DMS 273 (cell line): ENCODE results near the gene POLH.
"Not testable (repeated sequence)": the region's sequence is repeated elsewhere in the genome, so short reads cannot be mapped to it uniquely, and the experiment has no call there.

ENCODE experiments used
- DNase-seq: peaks from one replicate; lab custom pipeline; 2025; ENCODE audit not compliant: unreplicated experiment; lab: John Stamatoyannopoulos, UW

Gene POLH

DNA sequence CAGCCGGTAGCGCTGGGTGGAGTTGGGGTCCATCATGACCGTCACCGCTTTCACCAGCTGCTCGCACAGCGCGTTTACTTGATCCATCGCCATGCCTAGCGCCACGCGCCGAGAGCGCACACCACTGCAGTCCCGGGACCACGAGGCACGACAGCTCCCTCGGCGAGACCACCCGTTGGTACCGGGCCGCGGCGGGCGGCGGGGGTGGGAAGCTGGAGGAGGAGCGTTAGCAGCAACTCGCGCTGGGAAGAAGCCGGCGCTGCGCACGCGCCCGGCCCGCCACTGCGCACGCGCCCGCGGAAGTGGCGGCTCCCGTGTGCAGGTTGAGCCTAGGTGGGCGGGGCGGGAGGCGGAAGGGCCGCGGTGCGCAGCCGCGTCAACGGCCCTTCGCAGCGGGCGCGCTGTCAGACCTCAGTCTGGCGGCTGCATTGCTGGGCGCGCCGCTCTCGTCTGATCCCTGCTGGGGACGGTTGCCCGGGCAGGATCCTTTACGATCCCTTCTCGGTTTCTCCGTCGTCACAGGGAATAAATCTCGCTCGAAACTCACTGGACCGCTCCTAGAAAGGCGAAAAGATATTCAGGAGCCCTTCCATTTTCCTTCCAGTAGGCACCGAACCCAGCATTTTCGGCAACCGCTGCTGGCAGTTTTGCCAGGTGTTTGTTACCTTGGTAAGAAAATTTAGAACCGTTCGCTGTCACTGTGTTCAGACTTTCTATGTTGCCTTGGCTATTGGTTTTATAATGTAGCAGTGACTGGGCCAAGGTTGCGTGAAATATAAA, at the start of gene POLH, which contains the start of gene XPO5:
TSS of gene POLH (plus strand) at position 414 of the 780 bp plus-strand sequence. CDS start 6,135 bp downstream, outside the sequence.
TSS of gene XPO5 (minus strand) at position 267 of the 780 bp plus-strand sequence. CDS start at position 93, 174 bp downstream.
- DNase-seq: peak; percentile 98

DNA sequence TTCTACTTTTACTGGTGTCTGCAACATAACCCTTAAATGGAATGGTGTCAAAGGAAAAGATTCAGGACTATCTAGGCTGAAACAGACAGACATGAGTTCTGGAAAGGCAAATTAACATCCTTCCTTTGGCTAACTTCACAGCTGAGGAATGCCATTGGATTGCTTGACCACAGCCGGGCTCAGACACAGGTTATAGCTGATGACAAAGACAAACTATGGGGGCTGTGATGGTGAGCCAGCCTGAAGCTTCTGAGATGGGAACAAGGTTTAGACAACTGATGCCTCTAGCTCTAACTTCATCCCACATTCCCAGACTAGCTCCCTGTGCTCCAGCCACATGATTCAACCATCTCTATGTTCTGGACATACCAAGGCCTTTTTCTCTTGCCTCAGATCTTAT, 43.8 kb upstream of the POLH start:
- DNase-seq: no peak

DNA sequence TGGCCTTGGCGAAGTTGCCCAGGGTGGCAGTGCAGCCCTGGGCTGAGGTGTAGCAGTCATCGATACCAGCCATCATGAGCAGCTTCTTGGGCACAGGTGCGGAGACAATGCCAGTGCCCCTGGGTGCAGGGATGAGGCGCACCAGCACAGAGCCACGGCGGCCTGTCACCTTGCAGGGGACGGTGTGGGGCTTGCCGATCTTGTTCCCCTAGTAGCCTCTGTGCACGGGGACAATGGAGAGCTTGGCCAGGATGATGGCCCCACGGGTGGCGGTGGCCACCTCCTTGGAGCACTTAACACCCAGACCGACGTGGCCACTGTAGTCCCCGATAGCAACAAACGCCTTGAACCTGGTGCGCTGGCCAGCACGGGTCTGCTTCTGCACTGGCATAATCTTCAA, 37.0 kb upstream of the POLH start:
- DNase-seq: not testable (repeated sequence)

DNA sequence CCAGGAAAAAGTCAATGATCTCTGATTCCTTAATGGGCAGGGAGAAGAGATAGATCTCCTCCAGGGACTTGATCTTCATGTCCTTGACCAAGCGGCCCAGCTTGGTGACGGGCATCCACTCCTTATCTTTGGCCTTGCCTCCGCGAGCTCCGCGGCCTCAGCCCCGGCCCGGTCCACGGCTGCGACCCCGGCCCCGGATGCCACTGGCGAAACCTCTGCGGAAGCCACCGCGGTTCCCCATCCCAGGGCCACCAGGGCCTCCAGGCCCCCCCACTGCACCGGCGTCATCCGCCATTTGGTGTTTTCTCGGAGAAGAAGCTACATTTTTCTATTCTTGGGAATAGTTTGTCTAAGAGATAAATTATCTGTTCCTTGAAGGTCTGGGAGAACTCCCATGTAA, 36.6 kb upstream of the POLH start:
- DNase-seq: not testable (repeated sequence)

DNA sequence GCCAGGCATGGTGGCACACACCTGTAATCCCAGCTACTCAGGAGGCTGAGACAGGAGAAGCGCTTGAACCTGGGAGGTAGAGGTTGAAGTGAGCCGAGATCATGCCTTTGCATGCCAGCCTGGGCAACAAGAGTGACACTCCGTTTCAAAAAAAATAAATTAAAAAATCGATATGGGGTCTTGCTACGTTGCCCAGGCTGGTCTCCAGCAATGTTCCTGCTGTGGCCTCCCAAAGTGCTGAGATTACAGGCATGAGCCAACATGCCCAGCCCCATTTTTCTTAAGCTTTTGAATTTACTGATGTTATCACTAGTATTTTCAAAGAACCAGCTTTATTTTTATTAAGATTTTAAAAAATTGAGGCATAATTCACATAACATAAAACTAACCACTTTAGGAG, 35.5 kb upstream of the POLH start:
- no peak for DNase-seq

DNA sequence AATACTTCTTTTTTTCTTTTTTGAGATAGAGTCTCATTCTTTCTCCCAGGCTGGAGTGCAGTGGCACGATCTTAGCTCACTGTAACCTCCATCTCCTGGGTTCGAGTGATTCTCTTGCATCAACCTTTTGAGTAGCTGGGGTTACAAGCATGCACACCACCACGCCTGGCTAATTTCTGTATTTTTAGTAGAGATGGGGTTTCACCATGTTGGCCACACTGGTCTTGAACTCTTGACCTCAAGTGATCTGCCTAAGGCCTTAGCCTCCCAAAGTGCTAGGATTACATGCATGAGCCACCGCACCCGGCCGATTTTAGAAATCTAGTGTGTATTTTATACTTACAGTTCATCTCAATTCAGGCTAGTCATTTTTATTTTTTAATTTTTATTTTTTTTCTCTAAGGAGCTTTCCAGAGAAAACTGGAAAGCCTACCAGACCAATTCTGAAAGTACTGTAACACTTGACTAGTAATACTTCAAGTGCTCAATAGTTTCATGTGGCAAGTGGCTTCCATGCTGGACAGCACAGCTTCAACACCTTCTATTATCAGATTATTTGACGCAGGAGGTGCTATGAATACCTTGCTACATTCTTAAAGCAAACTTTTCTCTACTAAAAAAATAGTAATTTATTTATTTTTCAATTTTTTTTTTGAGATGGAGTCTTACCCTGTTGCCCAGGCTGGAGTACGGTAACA, 34.1 kb upstream of the POLH start:
- DNase-seq: no peak

DNA sequence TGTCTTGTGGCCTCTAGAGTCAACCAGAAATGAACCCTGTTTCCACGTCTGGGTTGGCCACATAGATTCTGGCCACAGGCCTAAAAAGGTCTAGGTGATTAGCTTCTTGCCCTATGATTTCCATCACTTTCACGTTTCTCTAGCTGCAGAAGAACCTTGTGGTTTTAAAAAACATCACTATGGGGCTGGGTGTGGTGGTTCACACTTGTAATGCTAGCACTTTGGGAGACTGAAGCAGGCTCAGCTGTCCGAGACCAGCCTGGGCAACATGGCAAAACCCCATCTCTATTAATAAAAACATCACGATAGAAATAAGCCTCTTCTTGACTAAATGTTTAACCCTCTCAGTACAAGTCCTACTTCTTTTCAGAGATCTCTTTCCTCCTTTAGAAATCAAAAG, 31.5 kb upstream of the POLH start:
- DNase-seq: no peak

DNA sequence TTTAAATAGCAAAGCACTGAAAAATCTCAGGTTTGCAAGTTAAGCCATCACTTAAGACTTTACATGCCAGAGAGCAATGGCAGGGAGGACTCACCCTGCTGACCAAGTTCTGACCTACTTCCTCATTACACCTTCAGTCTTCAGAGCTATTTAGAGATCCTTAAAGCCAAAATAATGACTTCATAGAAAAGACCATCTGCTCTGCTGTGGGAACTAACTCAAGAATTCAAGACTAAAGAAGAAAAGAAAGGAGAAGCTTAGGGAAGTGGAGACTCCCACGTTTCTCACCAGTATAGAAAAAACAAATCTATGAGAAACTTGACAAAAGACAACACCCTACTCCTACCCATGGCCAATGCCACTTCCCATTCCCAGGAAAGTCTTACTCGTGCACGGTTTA, 28.8 kb upstream of the POLH start:
- DNase-seq: peak; percentile 21

DNA sequence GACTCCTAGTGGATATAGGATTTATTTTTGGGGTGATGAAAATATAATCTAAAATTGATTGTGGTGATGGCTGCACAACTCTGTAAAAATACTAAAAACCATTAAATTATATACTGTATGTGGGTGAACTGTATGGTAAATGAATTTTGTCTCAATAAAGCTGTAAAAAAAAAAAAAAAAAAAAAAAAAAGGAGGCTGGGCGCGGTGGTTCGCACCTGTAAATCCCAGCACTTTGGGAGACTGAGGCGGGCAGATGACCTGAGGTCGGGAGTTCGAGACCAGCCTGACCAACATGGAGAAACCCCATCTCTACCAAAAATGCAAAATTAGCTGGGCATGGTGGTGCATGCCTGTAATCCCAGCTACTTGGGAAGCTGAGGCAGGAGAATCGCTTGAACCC, 18.4 kb upstream of the POLH start:
- not testable (repeated sequence) for DNase-seq

DNA sequence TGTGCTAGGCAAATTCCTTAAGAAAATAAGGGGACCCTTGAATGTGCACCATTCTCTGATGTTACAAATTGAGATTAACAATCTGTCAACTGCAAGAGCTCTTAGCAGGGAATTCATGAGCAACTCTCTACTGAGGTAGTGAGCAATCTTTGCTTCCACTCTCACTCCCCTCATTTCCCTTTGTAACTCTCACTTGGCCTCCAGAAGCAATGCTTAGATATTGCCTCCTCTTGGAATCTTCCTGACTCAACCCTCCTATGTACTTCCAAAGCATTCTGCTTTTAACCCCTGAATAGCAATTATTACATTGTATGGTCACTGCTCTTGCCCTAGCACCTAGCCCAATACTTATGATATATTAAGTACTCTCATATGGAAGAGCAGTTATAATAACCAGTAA, 16.7 kb upstream of the POLH start:
- no peak for DNase-seq

DNA sequence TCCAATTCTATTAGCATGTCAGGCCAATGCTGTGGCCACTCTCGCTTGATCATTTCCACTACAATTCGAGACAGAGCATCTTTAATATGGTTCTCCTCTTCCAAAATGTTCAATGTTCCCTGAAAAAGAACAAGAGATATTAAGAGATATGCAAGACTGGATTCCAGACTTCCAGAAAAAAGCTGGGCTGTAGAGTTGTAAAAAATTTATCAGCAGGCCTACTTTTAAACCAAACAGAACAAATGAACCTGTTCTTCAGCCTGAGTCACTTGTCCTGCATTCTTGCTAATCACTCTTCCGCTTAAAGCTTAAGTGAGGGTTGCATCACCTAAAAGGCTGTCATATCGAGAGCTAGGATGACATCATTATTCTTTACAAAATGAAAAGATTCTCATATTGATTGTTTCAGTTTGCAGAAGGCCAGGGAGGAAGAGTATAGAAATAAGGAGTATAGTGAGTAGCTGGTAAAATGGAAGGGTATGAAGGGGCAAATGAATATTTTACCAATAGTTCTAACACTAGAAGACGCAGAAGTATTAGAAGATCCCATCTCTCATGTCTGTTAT, 5.0 kb upstream of the POLH start:
- no peak for DNase-seq

DNA sequence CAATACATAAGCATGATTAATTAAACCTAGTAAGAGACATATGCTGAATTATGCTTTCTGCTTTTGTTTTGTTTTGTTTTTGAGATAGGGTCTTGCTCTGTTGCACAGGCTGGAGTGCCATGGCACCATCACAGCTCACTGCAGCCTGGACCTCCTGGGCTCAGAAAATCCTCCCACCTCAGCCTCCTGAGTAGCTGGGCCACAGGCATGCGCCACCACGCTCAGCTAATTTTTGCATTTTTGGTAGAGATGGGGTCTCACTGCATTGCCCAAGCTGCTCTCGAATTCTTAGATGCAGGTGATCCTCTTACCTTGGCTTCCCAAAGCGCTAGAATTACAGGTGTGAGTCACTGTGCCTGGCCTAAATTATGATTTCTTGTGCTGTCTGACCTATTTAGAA, 4.0 kb upstream of the POLH start:
- DNase-seq: no peak

DNA sequence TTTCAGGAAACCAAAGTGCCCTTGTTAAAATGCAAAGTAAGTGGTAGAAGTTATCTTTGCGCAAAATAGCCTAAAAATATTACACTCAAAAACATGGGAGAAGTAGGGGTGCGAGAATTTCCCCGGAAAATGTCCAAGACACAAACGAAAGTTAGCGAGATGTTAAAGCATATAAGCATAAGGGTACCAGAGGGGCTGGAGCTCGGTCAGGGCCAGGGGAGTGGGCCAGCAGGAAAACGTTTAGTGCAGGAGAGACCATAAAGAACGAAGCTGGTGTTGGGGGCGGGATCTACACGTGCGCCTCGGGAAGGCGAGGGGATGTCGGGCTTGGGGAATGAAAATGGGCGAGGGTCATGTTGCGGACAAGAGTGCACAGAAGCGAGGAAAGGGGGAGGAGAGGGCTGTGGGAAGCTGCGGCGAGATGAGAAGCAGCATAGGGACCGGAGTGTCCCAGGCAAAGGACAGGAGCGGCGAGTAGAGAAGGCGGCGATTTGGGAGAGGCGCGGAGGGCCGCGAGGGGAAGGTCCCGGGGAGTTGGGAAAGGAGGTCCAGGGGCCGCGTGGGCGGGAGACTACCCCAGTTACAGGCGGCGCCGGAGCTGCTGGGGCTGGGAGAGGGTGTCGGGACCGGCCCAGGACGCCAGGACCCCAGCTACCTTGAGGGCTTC, 747 bp upstream of the POLH start:
- peak; percentile 80 for DNase-seq

DNA sequence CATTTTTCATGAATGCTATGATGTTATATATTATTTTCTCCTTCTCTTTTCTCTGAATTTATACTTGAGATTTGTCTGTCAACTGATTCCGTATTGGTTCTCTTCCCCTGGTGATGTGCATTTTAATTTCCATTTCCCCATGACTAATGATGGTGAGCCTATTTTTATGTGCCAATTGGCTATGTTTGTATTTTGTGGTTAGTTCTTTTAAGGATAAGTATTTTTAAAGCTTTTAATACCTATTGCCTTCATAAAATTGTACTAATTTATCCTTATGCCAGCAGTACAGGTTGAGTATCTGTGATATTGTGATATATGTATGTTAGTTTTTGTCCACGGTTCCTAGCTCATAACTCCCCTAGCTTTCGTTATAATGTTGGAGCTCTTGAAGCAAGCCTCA, 2.8 kb downstream of the POLH start:
- no peak for DNase-seq

DNA sequence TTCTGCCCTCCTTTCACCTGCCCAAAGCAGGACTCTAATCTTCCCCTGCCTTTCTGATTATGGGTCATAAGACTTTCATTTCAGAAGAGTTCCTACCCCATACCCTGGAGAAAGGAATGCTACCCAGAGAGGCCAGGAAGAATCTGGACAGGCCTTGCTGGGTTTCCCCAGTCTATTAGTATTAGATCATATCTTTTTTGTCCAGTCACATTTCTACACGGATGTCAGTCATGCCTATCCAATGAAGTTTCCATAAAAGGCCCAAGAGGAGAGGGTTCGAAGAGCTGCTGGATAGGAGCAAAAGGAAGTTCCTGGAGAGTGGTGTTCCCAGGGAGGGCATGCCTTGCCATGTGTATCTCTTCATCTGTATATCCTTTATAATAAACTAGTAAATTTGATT, 3.2 kb downstream of the POLH start:
- DNase-seq: no peak

DNA sequence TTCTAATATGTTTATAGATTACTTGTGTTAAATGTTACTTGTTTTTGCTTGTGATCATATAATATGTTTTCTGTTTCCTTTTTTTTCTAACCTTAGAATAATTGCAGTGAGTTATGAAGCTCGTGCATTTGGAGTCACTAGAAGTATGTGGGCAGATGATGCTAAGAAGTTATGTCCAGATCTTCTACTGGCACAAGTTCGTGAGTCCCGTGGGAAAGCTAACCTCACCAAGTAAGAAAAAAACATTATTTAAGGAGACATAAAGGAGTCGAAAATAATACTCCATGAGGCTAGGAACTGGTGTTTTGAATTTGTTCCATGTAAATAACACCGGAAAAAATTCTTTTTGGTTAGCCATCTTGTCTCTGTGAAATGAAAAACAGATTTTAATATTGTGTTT, 6.9 kb downstream of the POLH start:
- no peak for DNase-seq

DNA sequence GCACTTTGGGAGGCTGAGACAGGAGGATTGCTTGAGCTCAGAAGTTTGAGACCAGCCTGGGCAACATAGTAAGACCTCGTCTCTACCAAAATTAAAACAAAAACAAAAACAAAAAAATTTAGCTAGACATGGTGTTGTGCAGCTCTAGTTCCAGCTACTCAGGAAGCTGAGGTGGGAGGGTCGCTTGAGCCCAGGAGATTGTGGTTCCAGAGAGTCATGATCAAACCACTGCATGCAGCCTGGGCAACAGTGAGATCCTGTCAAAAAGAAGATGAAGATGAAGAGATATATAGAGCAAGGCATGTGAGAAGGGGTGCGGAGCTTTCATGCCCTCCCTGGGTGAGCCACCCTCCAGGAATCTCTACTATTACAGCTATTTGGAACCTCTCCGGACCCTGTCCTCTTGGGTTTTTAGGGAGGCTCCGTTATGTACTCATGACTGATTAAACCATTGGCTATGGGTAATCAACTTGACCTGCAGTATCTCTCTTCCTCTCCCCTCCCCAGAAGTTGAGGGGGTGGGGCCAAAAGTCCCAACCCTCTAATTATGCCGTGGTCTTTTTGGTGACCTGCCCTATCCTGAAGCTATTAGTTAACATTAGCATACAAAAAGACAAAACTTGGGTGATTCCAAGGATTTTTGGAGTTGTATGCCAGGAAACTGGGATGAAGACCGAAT, 9.0 kb downstream of the POLH start:
- no peak for DNase-seq

DNA sequence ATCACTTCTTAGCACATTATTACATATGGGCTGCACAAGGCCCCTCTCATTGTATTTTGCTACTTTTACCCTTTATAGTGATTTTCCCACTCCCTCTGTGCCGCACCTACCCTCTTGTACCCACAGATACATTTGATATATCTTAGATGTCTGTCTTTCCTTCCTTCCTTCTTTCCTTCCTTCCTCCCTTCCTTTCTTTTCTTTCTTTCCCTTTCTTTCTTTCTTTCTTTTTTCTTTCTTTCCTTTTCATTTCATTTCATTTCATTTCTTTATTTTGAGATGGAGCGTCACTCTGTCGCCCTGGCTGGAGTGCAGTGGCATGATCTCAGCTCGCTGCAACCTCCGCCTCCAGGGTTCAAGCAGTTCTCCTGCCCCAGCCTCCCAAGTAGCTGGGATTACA, 12.2 kb downstream of the POLH start:
- DNase-seq: no peak

DNA sequence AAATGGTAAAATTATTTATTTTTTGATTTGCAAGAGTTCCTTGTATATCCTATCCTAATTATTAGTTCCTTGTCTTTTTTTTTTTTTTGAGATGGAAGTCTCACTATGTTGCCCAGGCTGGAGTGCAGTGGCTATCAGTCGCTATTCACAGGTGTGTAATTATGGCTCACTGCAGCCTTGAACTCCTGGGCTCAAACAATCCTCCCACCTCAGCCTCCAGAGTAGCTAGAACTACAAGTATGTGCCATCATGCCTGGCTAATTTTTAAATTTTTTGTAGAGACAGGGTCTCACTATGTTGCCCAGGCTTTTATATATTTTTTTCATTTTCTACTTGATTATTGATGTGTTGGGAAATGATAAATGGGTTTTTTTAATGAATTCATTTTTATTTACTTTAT, 13.6 kb downstream of the POLH start:
- not testable (repeated sequence) for DNase-seq

DNA sequence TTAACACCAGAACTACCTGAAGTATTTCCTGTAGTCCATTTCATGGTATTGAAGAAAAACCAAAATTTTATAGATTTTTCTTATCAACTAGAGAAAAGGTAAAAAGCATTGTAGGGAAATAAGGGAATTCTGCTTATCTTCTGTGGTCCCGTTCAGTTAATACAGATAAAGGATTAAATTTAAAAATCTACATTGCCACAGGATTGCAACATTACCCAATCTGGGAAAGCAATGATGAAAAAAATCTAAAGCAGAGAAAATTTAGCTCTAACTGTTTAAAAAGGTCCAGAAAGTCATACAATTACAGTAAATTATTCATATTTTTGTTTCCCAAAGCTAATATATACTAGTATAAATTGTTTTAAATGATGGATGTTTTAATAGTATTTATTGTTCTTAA, 18.0 kb downstream of the POLH start:
- no peak for DNase-seq

DNA sequence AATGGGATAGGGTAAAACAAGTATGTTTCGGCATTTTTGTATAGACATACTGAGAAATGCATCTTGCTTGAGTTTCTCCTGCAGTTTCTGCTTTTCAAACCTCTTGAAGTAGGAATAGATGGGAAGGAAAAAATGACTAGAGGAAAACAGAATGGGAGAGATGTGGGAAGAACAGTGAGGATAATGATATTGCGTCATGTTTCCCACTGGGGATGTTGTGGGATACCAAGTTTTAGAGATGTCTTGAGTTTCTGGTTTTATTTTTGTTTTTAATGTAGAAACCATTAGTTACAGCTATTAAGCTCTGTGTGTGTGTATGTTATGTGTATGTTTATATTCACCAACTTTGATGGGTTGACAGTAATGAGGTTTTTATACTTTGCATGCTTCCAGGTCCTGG, 24.6 kb downstream of the POLH start:
- DNase-seq: no peak
